GM18909 (cell line): ENCODE results near the gene CIDEC.
"Not testable (repeated sequence)": the region's sequence is repeated elsewhere in the genome, so short reads cannot be mapped to it uniquely, and the experiment has no call there.

ENCODE experiments used
- ATAC-seq: cut with Tn5 transposase; IDR thresholded peaks from one replicate; pipeline ENCODE4 v1.9.1; 2021; ENCODE audit warnings: mild to moderate bottlenecking; ENCODE audit not compliant: unreplicated experiment, poor library complexity

Gene CIDEC

DNA sequence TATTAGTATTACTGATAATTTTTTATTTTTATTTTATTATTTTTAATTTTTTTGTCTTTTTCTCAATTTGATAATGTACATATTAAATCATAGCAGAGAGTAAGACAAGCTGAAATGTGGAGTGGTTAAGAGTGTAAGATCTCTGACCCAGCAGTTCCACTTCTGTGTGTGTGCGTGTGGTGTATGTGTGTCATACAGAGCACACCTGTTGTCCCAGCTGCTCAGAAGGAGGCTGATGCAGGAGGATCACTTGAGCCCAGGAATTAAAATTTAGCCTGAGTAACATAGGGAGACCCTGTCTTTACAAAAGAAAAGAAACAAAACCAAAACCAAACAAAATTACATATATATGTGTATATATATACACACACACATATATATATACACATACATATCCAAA is 1.4 kb upstream of the CIDEC start:
- ATAC-seq = no peak

DNA sequence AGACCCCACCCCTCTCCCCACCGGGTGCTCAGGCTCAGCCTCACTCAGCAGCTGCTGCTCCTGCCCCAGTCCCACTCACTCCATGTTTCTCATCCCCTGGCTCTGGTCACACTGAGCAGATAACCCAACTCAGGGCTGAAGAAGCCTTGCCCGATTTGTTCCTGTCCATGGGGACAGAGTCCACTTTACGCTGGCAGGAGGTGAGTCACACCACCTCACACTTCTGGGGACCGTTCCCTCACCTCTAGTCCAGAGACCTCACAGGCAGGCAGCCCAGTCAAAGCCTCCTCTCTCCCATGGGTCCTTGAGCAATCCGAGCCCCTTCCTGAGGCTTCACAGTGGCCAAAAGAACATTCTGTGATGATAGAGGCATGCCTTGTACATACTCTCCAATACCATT is 1.4 kb downstream of the CIDEC start:
- no peak for ATAC-seq

DNA sequence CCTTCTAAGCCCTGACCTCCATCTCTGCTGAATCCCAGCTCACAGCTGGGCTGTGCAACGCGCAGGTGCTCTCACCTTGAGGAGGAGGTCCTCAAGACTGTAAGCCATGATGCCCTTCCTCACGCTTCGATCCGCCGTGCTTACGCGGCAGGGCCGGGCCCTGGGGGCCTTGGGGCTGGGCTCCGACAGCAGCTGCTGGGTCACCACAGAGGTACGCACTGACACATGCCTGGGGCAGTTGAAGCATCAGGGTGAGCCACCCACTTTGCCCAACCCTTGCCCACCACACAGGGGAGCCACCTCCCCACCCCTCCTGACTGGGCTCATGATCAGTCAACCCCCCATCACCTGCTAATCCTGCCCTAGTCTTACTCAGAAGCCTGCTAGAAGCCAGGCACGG is 3.1 kb downstream of the CIDEC start:
- no peak for ATAC-seq

DNA sequence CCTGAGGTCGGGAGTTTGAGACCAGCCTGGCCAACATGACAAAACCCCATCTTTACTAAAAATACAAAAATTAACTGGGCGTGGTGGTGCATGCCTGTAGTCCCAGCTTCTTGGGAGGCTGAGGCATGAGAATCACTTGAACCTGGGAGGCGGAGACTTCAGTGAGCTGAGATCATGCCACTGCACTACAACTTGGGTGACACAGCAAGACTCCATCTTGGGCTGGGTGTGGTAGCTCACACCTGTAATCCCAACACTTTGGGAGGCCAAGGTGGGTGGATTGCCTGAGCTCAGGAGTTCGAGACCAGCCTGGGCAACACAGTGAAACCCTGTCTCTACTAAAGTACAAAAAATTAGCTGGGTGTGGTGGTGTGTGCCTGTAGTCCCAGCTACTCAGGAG is 3.8 kb downstream of the CIDEC start:
- ATAC-seq = not testable (repeated sequence)

DNA sequence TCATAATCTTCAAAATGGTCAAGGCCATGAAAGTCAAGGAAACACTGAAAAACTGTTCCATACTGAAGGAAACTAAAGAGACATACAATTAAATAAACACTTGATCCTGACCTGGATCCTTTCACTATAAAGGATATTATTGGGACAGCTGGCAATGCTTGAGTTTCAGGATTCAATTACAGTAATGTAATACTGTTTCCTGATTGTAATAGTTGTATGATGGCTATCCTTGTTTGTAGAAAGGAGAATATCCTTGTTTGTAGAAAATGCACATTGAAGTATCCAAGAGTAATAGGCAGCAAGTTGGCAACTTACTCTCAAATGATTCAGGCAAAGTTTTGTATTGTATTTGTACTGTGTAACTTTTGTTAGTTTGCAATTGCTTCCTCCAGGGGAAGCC is 4.6 kb downstream of the CIDEC start:
- ATAC-seq = no peak

DNA sequence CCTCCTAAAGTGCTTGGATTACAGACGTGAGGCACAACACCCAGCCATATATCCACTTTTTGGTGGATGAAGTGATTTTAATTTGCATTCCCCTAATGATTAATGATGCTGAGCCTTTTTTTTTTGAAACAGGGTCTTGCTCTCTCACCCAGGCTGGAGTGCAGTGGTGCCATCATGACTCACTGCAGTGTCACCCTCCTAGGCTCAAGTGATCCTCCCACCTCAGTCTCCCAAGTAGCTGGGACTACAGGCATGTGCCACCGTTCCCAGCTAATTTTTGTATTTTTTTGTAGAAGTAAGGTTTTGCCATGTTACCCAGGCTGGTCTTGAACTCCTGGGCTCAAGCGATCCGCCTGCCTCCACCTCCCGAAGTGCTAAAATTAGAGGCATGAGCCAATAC is 8.0 kb downstream of the CIDEC start:
- ATAC-seq = not testable (repeated sequence)

DNA sequence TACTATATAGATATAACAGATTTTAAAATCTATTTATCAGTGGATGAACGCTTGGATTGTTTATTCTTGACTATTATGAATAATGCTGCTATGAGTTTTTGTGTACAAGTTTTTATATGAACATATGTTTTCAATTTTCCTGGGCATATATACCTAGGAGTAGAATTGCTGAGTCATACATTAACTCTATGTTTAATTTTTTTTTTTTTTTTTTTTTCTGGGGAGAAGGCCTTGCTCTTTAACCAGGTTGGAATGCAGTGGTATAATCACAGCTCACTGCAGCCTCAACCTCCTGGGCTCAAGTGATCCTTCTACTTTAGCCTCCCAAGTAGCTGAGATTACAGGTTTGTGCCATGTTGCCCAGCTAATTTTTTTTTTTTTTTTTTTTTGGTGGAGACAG is 9.1 kb downstream of the CIDEC start:
- ATAC-seq = no peak

DNA sequence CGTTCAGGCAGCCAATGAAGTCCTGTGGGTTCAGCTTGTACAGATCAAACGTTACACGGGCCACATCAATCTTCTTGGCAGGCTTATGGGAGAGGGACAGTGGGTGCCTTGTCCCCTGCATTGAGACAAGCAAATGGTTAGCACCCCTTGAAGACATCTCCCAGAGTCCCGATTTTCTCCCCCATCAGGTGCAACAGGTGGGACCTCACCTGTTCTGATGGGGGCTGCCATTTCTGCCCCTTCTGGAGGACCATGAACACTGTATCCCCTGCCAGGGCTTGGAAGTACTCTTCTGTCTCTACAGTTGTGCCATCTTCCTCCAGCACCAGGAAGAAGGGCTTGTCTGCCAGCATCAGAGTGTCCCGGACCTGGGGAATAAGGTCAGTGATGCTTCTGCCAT is 10.1 kb downstream of the CIDEC start:
- no peak for ATAC-seq

DNA sequence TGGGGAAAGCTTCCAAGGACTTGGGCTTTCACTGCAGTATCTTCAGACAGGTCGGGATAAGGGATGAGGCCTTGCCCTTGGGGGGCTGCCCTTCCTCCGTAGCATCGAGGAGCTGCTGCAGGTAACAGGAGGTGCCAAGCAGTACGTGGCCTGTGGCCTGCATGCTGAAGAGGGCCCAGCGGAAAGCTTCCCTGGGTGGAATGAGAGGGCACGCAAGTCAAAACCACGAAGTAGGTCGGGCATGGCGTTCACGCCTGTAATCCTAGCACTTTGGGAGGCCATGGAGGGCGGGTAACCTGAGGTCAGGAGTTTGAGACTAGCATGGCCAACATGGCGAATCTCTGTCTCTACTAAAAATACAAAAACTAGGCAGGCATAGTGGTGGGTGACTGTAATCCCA is 12.9 kb downstream of the CIDEC start:
- no peak for ATAC-seq

DNA sequence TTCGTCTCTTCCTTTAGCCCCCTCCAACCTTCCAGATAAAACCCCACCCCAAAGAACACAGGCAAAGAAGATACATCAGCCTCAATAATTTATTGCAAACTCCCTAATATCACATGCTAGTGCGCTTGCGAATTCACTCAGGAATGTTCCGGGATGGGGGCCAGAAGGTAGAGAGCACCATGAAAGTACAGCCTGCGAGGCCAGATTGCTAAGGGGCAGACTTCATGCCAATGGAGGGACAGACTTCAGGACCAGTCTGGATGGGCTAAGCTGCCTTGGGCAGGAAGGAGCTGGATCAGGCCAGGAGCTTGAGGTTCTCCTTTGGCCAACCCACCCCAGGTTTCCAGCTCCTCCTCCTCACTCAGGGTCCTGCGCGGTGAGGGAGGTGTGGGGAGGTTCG is 13.4 kb downstream of the CIDEC start:
- ATAC-seq = no peak

DNA sequence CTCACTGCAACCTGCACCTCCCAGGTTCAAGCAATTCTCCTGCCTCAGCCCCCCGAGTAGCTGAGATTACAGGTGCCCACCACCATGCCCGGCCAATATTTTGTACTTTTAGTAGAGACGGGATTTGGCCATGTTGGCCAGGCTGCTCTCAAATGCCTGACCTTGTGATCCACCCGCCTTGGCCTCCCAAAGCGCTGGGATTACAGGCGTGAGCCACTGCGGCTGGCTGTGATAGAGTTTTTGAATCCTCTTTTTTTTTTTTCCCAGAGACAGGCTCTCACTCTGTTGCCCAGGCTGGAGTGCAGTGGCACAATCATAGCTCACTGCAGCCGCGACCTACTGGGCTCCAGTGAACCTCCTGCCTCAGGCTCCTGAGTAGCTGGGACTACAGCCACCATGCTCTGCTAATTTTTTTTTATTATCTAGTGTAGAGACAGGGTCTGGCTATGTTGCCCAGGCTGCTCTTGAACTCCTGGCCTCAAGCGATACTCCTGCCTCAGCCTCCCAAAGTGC is 14.9 kb downstream of the CIDEC start:
- ATAC-seq = not testable (repeated sequence)

DNA sequence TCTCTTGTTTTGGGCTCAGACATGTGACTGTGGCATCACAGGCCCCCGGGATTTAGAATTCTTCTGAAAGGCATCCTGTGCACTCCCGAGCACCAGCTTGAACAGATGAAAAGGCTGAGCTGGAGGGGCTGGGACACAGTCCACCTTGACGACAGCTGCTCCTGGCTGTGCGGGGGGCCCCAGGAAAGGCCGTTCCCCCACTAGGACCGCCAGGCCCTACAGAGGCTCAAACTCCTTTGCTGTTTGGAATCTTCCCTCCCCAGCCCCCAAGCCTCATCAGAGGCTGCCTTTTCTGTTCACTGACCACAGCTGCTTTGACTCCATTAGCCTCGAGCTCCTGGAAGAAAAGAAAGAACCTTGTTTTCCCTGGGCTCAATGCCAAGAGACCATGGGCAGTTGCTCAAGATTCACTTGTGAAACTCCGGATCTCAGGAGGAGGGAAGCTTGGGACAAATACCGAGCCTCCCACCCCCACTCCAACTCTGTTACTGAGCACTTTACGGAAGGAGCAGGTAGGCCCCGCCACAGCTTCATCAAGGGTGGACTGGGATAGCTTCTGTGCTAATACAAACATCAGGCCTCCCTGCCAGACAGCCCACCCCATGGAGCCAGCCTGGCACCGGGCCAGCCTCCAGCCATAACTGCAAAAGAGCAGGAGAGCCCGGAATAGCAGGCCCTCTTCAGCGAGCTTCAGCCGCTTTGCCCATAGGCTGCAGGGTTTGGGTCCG is 15.7 kb downstream of the CIDEC start:
- ATAC-seq = no peak

DNA sequence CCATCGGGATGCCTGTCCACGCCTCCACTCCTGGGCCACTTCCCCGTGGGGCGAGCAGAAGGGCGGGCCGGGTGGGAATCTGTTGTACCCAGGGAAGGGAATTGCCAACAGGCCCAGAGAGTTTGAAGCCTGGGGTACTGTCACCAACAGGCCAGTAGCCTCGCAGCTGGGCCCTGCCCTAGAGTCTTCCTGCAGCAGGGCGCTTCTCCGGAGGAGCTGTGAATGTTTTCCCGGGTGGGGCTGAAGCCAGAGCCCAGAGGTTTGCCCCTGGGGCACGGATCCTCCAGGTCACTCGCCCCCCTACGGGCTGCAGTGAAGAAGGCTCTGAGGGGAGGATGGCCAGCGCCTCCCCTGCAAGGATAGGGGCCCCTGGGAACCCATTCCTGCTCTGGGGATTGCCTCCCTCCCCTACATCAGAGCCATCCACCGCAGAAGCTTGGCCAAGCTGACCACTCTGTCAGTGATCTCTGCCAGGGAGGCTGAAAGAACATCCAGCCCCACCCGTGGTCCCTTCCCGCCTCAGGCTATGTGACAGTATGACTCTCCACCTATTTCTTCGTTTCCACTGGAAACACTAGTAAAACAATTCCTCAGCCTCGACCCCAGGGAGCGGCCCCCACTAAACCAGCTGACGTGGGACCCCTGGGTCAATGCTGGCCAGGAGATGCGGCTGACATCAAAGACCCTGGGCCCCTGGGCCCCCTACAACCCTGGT is 16.8 kb downstream of the CIDEC start:
- no peak for ATAC-seq

DNA sequence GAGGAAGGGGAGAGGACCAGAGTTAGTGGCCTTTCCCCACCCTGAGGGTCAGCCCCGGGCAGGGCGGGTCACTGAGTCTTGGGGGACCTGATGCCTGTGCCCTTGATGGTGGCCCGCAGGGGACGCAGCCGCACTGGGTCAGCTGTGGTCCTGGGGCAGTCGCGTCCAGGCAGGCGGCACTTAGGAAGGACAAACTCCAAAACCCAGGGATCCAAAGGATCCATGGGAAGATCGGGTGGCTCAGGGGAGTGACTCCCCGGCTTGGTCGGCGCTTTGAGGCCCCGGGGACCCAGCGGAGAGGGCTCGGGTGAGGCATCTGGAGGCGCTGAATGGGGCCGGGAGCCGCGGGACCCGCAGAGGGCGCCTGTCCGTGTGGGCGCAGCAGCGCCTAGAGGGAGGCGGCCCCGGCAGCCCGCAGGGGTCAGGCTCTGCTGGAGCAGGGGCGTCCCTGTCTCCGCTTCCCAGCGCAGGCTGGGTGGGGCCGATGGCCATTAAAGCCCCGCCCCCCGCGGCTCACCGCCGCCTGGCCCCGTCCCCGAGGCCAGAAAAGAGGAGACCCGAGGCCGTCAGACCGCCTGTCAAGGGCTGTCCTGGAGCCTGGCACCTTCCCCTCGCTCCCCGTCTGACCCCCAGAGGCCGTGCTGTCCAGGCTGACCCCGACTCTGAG is 17.5 kb downstream of the CIDEC start:
- ATAC-seq = no peak

DNA sequence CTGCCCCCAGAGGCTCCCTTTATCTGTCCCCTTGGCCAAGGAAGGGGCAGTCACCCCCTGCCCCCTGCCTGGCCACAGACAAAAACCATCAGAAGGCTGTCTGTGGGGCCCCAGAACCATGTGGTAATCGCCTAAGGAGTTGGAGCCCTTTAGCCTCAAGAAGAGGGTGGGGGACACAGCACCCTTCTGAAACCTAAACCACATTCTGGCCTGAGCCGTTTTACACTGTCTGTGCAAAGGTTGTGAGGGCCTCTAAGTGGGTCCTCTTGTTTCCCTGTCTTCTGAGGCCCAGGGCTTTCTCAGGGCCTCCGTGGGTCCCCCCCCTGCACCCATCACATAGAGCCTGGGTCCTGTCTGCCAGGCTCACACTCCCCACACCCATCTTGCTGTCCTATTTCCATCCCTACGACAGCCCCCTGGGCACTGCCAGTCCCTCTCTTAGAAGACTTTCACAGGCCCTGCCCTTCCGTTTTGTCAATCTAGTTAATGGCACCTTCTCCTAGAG is 18.4 kb downstream of the CIDEC start:
- no peak for ATAC-seq

DNA sequence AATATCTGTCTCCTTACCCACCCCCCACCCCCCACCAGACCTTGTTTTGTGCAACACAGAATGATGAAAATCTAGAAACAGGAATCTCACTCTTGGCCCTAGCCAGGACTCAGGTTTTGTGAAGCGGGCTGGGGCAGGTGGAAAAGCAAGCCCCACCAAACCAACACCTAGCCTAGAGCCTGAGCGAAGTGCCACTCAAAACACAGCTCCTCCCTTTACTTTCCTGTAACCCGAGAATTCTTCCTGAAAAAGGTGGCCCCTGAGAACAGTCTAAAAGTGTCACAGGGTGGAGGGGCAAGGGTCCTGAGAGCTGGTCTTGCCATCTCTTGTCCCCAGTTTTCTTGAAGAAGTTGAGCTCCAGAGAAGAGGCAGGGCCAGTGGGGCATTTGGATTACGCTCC is 18.9 kb downstream of the CIDEC start:
- ATAC-seq = no peak

DNA sequence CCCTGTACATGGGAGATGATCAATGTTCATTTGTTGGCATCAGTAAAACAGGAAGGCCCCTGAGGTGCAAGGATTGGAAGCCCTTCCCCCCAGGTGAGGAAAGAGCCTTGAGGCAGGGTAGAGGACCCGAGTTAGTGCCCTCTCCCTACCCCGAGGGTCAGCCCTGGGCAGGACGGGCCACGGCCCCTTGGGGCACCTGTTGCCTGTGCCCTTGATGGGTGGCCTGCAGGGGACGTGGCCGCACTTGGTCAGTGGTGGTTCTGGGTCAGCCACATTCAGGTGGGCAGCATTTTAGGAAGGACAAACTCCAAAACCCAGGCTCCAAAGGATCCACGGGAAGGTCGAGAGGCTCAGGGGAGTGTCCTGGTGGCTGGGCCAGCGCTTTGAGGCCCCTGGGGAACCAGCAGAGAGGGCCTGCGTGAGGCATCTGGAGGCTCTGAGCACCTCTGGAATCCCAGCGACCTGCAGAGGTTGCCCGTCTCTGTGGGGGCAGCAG is 20.5 kb downstream of the CIDEC start:
- no peak for ATAC-seq

DNA sequence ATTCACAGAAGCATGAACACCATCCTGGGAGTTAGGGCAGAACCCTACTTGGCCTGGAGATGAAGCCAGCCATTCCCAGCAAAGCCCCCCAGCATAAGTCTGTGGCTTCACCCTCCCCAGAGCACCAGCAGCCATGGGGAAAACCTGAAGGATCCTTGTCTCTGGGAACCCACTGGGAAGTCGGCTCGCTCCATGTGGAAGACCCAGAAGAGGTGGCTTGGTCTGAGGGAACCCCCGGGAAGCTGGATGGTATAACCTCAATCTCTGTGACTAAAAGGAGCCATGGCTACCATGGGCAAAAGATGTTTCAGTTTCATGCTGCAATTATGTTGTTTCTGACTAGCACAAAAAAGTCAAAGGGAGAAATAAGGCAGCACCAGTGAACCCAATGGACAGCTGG is 24.5 kb downstream of the CIDEC start:
- ATAC-seq = no peak

DNA sequence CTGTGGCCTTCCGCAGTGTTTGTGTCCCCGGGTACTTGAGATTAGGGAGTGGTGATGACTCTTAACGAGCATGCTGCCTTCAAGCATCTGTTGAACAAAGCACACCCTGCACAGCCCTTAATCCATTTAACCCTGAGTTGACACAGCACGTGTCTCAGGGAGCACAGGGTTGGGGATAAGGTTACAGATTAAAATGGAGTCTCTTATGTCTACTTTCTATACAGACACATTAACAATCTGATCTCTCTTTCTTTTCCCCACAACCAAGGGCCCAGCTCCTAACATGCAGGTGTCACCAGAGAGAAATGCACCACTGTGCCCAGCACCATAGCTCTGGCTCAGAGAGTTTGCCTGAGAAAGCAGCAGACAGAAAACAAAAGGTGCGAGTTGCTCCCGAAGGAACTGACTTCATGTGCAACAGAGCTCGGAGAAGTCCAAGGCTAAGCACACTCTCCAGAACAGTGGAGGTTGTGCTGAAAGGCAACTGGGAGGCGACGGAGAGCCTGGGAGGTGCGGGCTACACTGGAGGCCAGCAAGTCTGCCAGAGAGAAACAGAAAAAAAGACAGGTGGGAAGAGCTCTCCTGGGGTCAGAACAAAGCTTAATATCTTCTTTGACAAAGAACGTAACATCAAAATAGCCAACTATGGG is 25.6 kb downstream of the CIDEC start:
- not testable (repeated sequence) for ATAC-seq

DNA sequence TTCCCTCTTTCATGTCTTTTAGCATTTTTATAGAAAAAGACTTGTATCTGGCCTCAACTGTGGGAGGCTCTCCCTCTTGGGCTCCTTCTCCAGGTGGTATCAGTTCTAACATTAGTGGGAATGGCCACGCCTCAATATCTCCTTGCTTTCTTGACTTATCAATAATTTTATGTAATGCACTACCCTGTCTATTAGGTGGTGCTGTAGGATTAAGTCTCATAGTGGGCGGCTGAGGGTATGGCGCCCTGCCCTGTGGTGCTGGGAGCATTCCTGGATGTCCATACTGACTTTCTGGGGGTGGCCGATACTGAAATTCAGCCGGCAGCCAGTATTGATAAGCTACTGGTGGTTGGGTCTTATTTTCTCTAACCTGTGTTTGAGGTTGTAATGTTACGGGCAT is 27.5 kb downstream of the CIDEC start:
- ATAC-seq = no peak
